Fibroblast of skin of back (primary cell): ENCODE data around the gene LIN28B.
"Not testable (repeated sequence)": the region's sequence is repeated elsewhere in the genome, so short reads cannot be mapped to it uniquely, and the experiment has no call there.

Experiments used
- DNase-seq: peaks from one replicate; pipeline ENCODE4 v3.0.0-alpha.2; 2013

LIN28B gene

DNA sequence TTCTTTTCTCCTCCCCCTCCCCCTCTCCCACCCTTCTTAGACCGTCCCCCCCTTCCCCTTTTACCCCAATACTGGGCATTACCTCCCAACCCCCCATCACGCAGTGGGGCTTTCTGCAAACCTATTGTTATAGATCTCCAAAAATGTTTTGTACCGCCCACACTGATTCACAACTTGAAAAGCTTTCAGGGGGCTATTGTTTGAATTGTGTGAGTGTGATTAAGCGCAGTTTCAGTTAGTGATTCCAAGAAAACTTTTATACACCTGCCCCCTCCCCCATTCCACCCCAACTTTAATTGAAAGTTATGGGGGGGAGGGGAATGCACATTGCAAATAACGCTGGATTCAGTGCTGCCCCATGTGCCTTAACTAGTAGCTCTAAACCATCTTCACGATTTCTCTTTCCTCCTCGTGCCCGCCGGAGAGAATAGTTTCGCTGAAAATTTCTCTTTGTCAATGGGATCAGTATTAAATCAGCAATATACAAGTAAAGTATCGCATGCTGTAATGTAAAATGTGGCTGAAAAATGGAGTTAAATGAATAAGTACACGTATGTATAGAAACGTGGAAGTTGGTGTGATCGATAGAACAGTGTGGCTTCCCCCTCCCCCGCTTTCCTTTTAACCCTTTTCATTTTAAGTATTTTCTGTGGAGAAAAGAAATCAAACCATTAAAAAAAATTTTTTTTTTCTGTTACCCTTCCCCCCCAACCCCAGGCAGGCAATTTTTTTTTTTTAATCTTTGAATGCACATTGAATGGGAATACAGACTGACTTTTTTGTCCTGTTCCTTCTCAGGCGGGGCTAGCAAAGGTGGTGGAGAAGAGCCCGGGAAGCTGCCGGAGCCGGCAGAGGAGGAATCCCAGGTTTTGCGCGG is 632 bp downstream of the LIN28B start:
- no peak for DNase-seq

DNA sequence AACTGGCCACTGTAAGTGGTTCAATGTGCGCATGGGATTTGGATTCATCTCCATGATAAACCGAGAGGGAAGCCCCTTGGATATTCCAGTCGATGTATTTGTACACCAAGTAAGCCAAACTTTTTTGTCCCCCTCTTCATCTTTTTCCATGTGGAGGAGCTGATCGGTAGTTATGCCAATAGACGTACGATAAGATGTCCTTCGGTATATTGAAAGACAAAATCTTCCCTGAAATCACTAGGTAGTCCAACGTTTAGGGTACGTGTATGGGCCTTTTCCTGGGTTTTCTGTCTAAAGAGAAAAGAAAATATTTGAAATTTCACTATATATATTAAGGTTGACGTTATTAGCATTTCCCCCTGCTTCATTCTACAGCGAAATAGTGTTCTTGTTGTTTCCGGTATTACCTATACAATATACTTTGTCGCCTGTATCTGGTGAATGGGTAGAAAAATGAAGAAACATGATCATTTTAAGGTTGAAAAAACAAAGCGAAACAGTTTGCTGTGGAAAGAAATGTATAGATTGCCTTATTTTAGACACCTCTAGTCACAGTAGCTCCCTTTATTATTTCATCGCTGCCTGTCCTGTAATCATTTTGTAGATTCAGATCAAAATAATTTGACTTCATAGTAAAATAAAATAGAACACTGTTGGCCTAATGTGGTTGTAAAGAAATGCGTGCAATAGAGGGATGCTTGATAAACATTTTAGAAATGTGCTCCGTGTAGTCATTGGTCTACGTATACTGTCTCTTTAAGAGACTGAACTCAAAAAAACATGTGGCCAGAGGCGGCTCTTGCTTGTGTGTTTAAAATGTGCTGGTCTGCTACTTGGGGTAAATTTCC is 1.5 kb downstream of the LIN28B start:
- DNase-seq = no peak

DNA sequence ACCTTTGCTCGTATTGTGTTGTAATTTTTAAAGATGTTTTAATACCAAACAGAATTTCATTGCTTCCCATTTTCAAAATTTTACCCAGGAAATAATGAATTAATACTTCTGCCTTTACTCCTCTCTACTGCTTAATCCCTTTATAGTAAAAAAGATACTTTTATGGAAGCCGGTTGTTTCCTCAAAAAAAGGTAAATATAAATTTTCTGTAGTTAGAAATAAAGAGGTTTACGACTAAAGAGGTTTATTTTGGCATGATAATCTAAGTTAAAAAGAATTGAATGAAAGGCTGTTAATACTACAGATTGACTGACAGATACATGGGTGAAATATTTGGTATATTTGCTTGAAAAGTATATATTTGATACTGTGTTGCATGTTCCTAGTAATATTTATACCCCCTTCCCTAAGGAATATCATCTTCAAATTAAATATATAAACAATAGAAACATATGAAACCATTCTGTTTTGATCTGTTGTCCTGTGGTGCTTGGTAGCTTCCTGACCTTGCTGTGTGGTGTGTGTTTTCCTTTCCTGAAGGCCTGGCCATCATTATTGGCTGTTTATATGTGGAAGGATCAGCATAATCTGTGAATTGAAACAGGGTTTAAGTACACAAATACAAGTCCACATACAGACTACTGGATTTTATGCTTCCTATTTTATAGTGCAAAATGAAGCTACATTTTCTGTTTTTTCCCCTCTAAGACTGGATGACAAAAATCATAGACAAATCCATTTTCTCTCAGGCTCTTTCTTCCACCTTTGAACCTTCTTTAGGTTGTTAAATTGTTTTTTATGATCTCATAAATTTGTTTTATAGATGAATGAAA is 2.3 kb downstream of the LIN28B start:
- DNase-seq = no peak

DNA sequence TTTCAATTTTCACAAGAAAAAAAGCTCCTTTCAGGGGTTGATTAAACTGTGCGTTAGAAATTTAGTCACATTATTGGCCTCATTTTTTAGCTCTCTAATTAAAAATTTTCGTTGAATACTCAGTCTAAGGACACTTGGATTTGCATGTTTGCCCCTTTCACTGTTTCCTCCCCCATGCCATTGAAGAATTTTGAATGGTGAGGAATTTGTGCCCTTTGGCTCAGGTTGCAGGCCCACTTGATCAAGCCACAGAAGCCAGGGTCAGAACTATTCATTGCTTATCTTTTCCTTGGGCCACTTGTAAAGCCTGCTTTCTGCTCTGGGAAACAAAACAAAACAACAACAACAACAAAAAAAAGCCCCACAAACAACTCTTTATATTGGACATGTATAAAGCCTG is 12.2 kb downstream of the LIN28B start:
- no peak for DNase-seq

- no peak for DNase-seq
Observed at GRCh38 chr6:104969785-104970581, 13.1 kb downstream of the LIN28B start.

- no peak for DNase-seq
Observed at GRCh38 chr6:104973404-104973803, 16.5 kb downstream of the LIN28B start.

GRCh38 chr6:104983296-104983695 is 26.4 kb downstream of the LIN28B start:
- no peak for DNase-seq

DNA sequence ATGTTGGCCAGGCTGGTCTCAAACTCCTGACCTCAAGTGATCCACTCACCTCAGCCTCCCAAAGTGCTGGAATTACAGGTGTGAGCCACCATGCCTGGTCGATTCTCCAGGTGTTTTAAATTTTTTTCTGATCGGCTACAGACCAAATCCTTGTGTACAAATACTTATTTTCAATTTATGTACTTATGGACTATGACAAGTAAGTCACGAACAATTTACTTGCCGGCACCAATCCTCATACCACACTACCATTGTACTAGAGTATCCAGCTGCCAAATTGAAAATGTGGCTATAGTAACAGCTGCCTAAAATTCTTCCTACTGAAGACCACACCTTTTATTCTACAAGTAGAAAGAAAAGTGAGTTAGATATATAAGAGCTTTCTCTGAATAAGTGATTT is 26.9 kb downstream of the LIN28B start:
- no peak for DNase-seq

- no peak for DNase-seq
Observed at GRCh38 chr6:104984831-104985230, 27.9 kb downstream of the LIN28B start.

DNA sequence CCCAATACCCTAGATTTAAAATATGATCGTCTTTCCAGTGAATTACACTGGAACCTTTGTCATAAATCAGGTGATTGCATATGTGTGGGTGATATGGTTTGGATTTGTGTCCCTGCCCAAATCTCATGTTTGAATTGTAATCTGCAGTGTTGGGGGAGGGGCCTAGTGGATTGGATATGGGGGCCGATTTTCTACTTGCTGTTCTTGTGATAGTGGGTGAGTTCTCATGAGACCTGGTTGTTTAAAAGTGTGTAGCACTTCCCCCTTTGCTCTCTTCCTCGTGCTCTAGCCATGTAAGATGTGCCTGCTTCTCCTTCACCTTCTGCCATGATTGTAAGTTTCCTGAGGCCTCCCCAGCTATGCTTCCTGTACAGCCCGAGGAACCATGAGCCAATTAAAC is 29.0 kb downstream of the LIN28B start:
- DNase-seq = not testable (repeated sequence)

DNA sequence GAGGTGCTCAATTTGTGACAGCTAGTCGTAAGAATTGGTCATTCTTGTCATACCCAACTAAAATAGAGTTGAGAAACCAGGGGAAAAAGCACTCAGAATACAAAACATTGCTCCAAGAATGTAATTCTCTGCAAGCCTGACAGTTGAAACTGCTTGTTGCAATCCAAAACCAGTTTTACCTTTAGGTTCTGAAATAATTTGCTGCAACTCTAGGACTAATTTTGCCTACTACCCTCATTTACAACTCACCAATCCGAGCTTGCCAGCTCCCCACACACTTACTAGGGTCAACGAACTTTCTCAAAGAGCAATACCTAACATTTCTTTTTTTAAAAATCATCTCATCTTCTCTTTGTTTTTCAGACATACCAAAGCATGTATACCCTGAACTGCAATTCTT is 29.7 kb downstream of the LIN28B start:
- no peak for DNase-seq

DNA sequence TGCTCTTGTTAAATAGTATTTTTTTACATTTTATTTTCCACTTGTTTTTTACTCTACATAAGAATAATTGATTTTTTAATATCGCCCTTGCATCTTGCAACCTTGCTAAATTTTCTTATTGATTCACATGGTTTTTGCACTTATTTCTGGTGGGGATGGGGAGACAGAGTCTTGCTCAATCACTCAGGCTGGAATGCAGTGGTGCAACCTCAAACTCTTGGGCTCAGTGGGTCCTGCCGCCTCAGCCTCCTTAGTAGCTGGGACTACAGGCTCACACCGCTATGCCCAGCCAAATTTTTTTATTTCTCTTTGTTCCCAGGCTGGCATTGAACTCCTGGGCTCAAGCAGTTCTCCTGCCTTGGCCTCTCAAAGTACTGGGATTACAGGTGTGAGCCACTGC is 30.3 kb downstream of the LIN28B start:
- no peak for DNase-seq

DNA sequence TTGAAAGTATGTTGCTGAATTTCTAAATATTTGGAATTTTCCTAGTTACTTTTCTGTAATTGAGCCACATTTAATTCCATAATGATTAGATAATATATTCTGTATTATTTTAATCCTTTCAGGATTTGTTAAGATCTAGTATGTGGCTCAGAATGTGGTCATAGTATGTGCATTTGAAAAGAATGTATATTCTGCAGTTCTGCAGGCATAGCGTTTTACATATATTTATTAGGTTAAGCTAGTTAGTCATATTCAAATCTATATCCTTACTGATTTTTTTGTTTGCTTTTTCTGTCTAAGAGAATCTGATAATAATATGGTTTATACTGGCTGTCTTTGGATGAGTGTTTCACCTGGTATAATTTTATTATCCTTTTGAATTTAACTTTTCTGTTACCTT is 33.2 kb downstream of the LIN28B start:
- no peak for DNase-seq

DNA sequence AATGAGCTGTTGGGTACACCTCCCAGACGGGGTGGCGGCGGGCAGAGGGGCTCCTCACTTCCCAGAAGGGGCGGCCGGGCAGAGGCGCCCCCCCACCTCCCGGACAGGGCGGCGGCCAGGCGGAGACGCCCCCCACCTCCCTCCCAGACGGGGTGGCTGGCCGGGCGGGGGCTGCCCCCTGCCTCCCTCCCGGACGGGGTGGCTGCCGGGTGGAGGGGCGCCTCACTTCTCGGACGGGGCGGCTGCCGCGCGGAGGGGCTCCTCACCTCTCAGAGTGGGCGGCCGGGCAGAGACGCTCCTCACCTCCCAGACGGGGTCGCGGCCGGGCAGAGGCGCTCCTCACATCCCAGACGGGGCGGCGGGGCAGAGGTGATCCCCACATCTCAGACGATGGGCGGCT is 34.2 kb downstream of the LIN28B start:
- not testable (repeated sequence) for DNase-seq

- not testable (repeated sequence) for DNase-seq
Observed at GRCh38 chr6:104993576-104993975, 36.7 kb downstream of the LIN28B start.

GRCh38 chr6:104995989-104996617 is 39.2 kb downstream of the LIN28B start:
- peak; percentile 18 for DNase-seq

GRCh38 chr6:105001063-105001462 is 44.2 kb downstream of the LIN28B start:
- DNase-seq = no peak

- DNase-seq = no peak
Observed at GRCh38 chr6:105001906-105002305, 45.0 kb downstream of the LIN28B start.

GRCh38 chr6:105005451-105005850 is 48.5 kb downstream of the LIN28B start:
- DNase-seq = no peak

DNA sequence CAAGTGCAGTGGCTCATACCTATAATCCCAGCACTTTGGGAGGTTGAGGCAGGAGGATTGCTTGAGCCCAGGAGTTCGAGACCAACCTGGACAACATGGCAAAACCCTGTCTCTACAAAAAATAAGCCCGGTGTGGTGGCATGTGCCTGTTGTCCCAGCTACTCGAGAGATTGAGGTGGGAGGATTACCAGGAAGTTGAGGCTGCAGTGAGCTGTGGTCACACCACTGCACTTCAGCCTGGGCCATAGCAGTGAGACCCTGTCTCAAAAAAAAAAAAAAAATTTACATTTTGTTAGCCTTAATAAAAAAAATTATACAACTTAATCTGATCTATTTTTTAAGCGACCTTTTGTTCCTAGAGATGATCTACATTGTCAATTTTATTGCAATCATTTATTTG is 56.6 kb downstream of the LIN28B start:
- DNase-seq = not testable (repeated sequence)

DNA sequence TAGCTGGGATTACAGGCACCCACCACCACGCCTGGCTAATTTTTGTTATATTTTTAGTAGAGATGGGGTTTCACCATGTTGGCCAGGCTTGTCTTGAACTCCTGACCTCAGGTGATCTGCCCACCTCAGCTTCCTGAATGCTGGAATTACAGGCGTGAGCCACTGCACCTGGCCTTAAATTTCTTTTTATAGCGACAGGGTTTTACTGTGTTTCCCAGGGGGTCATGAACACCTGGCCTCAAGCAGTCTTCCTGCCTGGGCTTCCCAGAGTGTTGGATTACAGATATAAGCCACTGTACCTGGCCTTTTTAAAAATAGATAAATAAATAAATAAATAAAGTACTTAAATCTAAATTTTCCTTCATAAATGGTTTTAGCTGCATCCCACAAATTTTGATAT is 57.5 kb downstream of the LIN28B start:
- no peak for DNase-seq
